GM18505 (cell line): Measurements from ENCODE around the gene GRAMD1A.
"Not testable (repeated sequence)": the region's sequence is repeated elsewhere in the genome, so short reads cannot be mapped to it uniquely, and the experiment has no call there.

ENCODE experiments used
- ATAC-seq: cut with Tn5 transposase; IDR thresholded peaks from one replicate; pipeline ENCODE4 v1.9.1; 2021; ENCODE audit not compliant: unreplicated experiment
- POLR2A ChIP-seq: IDR thresholded peaks from 4 replicates; pipeline ENCODE4 v1.6.1; 2011; ENCODE audit warnings: borderline replicate concordance; ENCODE audit not compliant: insufficient read depth, insufficient read length; ENCODE audit errors: extremely low read depth

The GRAMD1A gene

DNA sequence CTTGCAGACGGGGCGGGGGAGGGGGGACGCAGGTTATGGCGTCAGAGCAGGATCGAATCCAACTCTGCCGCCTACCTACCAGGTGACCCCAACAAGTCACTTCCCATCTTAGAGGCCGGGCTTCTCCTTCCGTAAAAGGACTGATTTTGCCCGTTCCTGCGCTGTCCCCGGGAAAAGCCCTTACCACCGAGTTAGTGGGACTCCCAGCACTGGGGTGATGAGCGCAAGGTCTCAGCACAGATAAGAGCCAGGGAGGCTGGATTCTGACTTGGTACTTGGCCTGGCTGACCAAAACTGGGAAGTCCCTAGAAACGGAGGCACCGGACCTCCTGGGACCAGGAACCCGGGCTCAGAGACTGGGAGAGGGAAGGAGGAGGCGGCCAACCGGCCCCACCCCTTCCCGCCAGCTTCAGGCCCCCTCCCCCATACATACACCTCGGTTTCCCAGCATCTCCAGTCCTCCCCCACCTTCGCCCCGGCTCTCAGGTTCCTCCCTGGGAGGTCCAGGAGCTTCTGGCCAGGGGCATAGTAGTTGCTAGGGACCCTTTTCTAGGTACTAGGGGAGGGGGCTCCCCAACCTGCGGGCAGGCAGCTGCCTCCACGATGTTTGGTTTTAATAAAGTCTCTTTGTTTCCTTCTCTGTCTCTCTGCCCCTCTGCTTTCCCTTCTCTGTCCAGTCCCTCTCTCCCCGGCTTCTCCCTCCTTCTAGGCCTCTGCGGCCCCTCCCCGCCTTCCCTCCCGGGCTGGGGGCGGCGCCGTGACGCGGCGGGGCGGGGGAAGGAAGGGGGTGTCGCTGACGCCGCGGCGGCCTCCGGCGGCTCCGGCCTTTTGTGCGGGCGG lies at the start of gene GRAMD1A:
GRAMD1A (plus strand) TSS at position 826 of the 840 bp plus-strand sequence. CDS start 156 bp downstream, outside the sequence.
- peak; percentile 78 for TF ChIP-seq POLR2A
- peak; percentile 35 for ATAC-seq

DNA sequence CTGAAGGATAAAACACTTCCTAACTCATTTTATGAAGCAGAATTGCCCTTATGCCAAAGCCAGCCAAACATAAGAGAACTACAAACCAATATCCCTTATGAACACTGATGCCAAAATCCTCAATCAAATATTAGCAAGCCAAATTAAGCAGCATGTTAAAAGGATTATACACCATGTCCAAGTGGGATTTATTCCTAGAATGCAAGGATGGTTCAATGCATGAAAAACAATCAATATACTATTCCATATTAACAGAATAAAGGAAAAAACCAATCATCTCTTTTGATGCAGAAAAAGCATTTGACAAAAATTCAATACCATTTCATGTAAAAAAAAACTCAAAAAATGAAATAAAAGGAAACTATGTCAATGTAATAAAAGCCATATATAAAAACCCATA lies 47.0 kb upstream of the GRAMD1A start:
- ATAC-seq, result no peak
- no peak for TF ChIP-seq POLR2A

DNA sequence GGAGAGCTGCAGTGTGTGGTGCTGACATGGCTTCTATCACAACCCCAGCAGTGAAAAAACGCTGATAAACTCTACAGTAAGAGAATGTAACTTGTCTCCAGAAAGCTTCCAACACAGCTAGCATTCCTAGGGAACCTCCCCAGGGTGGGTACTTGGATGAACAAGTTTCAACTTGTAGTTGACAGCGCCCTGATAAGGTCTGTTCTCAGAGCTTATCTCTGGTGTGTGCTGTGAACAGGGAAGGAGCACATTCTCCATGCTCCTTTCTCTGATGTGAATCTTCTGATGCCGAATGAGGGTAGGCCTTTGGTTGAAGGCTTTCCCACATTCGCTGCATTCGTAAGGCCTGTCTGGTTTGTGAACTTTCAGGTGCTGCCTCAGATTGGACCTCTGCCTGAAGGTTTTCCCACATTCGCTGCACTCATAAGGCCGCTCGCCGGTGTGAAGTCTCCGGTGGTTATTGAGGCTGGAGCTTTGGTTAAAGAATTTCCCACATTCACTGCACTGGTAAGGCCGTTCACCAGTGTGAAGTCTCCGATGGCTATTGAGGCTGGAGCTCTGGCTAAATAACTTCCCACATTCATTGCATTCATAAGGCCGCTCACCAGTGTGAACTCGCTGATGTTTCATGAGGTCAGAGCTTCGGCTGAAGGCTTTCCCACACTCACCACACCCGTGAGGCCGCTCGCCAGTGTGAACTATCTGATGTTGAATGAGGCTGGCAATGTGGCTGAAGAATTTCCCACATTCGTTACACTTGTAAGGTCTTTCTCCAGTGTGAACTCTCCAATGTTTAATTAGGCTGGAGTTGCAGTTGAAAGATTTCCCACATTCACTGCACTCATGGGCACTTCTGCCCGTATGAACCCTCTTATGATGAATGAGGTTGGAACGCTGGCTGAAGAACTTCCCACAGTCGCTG lies 42.0 kb upstream of the GRAMD1A start:
- TF ChIP-seq POLR2A, result no peak

DNA sequence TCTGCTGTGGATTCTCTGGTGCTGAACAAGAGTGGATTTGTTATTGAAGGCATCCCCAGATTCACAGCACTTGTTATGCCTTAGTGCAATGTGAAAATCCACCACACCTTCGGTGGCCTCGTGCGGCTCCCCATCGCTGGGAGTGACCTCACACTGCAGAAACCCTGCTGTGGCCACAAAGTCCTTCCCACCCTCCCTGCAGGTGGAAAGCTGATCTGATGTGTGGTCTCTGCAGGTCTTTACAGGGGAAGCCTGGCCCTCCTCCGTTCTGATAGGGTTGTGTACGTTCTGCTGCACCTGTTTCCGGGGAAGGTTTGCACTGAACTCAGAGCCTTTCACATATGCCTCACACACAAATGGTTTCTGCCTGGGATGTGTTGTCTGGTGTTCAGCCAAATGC lies 41.1 kb upstream of the GRAMD1A start:
- ATAC-seq, result no peak
- TF ChIP-seq POLR2A, result no peak

More for the DNA sequence above, 42.0 kb upstream of the GRAMD1A start:
- ATAC-seq, result no peak

DNA sequence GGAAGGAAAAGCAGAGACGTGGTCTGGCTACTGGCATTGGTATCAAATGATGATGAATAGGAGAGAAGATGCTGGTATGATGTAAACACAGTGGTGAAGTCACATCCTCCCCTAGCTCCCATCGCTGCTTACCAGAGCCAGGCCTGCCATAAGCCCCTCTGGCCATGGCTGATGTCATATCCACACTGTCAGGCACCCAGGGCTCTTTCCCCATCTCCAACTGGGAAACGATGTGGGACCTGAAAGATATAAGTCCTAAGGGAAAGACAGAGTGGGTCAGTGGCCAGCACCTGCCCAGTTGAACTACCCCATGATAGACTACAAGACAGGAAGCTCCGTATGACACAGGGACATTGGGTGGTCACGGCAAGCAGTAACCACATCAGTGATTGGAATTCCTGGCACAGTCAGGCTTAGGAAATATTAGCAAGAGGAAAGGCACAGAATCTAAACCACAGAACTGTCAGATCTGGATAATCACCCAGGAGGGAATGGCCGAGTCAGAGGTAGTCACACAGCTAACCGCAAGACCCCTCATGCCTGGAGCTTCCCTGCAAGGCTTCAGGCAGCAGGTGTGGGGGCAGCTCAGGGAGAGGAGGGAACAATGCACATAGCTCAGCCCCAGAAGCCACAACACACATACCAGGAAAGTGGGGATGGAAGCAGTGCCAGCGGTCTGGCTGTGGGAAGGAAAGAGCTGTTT lies 39.9 kb upstream of the GRAMD1A start:
- TF ChIP-seq POLR2A, result no peak
- no peak for ATAC-seq

DNA sequence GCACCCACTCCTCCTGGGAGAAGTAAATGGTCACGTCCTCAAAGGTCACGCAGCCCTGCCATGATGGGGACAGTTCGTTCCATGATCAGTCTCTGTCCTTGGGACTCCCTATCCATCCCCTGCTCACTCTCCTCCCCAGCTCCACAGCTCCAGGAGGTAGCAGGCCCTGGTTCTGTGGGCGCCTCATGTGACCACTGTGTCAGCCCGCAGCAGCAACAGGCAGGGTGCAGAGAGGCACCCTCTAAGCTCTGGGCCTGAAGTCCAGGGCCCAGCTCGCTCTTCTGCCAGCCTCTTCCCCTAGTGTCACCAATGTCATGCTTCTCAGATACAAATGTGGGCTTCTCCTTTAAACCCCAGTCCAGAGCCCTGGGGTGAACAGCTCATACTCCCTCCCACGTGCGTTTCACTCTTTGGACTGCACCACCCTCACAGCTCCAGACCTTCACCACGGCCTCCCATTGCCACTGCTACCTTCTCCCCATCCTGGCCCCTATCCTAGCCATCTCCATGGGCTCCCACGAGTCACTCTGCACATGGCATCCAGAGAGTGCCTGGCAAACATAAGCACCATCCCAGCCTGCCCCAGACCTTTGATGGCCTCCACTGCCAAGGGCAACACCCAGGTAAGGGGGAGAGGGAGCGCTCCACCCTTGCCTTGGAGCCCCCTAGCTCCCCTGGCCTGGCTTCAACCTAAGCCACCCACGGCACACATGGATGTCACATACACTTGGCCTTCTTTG lies 39.0 kb upstream of the GRAMD1A start:
- ATAC-seq, result no peak
- no peak for TF ChIP-seq POLR2A

DNA sequence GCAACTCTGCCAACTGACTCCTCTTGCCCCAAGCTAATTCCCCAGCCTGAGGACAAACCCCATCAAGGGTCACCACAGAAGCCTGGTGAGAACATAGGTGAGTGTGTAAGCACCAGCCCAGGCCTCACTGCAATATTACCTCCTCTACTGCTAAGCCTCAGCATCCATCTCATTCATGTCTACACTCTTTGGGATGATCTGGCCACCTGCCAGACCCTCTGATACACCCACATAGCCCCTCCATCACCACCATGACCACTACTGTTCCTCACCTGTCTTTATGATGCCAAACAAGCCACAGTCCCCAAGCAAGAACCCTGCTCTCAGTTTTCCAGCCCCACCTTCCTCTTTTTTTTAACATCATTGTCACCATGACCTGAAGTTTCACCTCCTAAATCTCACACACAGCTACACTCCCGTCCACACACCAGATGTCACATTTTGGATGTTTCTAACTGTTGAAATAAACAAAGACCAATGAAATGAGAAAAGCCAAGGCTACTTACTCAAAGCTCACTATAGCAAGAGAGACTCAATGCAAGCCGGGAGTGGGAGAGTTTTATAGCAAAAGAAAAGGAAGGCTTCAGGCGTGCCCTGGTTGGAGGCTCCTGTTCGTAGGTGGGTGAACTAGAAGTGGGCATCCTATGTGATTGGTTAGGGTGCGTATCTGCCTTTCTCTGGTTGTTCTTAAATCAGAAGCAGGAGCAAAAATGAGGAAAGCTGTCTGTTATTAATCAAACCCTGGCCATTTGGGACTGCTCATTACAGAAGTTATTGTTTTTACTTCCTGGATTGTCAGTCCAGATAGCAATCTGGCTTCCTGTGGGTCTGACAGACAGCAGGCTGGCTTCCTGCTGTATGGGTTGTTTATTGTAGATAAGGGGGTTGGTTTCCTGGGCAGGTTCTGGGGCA lies 38.1 kb upstream of the GRAMD1A start:
- ATAC-seq, result no peak
- no peak for TF ChIP-seq POLR2A

DNA sequence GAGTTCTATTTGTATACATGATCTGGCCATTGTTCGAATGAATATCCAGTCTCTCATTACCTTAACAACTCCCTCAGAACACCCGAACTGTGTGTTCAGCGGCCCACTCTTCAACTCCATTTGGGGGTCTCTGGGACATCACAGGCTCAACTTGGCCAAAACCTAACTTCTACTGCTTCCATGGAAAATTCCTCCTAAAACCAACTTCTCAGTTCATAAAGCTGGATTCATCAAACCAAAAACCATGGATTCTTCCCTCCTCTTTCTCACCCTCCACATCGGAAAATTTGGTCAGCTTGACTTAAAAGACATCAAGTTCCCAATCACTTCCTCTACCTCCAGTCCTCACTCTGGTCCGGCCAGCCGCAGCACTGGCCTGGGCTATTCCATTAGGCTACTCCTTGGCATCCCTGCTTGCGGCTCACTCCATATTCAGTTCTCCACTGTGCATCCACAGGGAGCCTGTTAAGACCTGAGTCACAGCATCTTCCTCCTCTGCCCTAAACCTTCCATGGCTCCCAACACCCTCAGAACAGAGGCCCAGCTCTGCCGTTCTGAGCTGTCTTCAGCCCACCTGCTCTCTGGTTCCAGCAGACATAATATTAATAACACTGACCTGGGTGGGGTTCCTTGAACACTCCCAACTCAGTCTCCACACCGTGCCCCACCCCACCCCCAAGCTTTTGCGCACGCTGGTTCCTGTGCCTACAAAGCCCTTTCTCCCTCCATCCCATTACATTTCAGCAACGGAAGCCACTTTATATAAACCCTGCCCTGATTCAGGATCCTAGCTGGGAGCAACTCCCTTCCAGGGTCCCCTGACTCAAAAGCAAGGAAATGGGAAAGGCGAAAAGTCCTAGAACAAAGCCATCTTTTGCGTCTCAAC lies 37.2 kb upstream of the GRAMD1A start:
- no peak for TF ChIP-seq POLR2A
- ATAC-seq, result no peak

DNA sequence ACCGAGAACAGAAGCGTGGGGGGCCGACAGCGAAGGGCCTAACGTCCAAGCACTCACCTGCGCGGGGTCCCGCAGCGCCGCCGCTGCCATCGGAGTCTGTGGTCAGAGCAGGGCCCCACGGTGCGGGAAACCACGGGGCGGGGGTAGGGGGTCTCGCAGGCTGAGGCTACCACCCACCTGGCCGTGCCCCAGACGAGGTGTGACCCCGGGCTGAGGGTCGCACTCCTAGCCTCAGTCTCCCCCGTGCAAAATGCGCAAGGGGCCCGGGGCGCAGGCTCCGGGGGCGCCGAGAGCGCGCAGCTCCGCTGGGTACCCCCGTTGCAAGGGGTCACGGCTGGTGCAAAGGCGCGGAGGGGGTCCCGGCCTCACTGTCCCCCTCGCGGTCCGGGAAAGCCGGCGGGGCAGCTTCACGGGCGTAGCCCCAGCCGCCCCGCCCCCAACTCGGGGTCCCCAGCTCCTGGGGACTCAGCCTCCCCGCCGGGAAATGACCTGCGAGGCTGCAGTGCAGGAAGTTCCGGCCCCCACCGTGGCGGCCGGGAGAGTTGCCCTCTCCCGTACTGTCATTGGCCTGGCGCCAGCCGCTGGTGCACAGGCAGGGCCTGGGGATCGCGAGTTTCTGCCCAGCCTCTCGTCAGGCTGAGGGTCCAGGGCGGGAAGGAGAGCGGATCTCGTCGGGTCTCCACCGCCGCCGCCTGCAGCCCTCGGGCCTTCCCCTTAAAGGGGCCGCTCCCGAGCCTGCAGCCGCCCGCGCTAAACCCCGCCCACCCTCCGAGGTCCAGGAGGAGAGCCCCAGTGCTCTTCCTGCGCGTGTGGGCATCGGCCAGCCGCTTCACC lies 36.3 kb upstream of the GRAMD1A start, which contains the start of gene ZNF792:
ZNF792 (minus strand) TSS at position 657 of the 834 bp plus-strand sequence; CDS start at position 90, 567 bp downstream.
- peak; percentile 52 for TF ChIP-seq POLR2A
- peak; percentile 68 for ATAC-seq

DNA sequence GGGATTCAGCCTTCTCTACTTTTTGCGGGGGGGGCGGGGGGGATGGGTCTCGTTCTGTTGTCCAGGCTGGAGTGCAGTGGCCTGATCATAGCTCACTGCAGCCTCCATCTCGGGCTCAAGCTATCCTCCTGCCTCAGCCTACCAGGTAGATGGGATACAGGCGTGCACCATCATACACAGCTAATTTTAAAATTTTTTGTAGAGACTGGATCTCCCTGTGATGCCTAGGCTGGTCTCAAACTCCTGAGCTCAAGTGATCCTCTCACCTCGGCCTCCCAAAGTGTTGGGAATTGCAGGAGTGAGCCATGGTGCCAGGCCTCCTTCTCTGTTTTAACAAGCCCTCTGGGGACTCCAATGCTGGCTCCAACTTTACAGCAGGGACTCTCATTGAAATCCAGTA lies 35.5 kb upstream of the GRAMD1A start:
- no peak for TF ChIP-seq POLR2A
- ATAC-seq, result no peak

DNA sequence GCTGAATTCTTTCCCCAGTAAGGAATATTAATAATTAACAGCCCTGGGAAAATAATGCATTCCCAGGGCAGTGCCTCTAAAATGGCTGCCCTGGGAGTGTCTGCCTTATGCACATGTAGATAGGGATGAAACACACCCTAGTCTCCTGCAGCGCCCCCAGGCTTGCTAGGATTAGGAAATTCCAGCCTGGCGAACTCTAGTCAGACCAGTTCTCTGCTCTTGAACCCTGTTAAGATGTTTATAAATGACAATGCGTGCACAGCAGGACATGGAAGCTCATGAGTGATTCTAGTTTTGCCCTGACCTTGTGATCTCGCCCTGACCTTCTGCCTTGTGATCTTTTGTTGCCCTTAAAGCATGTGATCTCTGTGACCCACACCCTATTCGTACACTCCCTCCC lies 34.6 kb upstream of the GRAMD1A start:
- ATAC-seq, result not testable (repeated sequence)
